SKM-1 treated with dmso at 0.1 percent for 144 hours (cell line): Measurements from ENCODE around the gene VTN.

Experiments
- DNase-seq: peaks from one replicate; lab custom pipeline; 2025; ENCODE audit not compliant: unreplicated experiment; lab: John Stamatoyannopoulos, UW

The VTN gene

GRCh38 chr17:28396635-28397239, 26.6 kb upstream of the VTN start:
- DNase-seq: no peak

- DNase-seq: no peak
Measured at GRCh38 chr17:28395968-28396367, 25.9 kb upstream of the VTN start.

- no peak for DNase-seq
Measured at GRCh38 chr17:28395426-28395825, 25.3 kb upstream of the VTN start.

GRCh38 chr17:28394337-28395116, 24.4 kb upstream of the VTN start:
- DNase-seq: no peak

GRCh38 chr17:28392491-28392890, 22.4 kb upstream of the VTN start:
- no peak for DNase-seq

GRCh38 chr17:28391401-28391800, 21.3 kb upstream of the VTN start:
- DNase-seq: no peak

GRCh38 chr17:28390984-28391383, 20.9 kb upstream of the VTN start:
- no peak for DNase-seq

- DNase-seq: no peak
Measured at GRCh38 chr17:28390563-28390962, 20.5 kb upstream of the VTN start.

- no peak for DNase-seq
Measured at GRCh38 chr17:28390141-28390540, 20.0 kb upstream of the VTN start.

- DNase-seq: no peak
Measured at GRCh38 chr17:28388106-28388505, 18.0 kb upstream of the VTN start.

GRCh38 chr17:28386391-28386790, 16.3 kb upstream of the VTN start:
- no peak for DNase-seq

GRCh38 chr17:28385406-28385805, 15.3 kb upstream of the VTN start:
- DNase-seq: no peak

GRCh38 chr17:28385037-28385400, 14.9 kb upstream of the VTN start:
- no peak for DNase-seq

GRCh38 chr17:28384281-28385036, 14.4 kb upstream of the VTN start:
- DNase-seq: no peak

- no peak for DNase-seq
Measured at GRCh38 chr17:28381141-28381825, 11.2 kb upstream of the VTN start.

GRCh38 chr17:28379814-28380801, 10.0 kb upstream of the VTN start:
- DNase-seq: no peak

- DNase-seq: no peak
Measured at GRCh38 chr17:28372945-28373274, 2.8 kb upstream of the VTN start.

GRCh38 chr17:28372203-28372944, 2.3 kb upstream of the VTN start:
- no peak for DNase-seq

GRCh38 chr17:28371245-28372202, 1.4 kb upstream of the VTN start, which contains the start of gene SARM1:
TSS of gene SARM1 (plus strand) at chr17:28371694. CDS start at chr17:28372033, 339 bp downstream.
- DNase-seq: no peak
